Vagina (tissue), 2 donors: ENCODE measurements around the gene ZNF205. TPM values are rescaled to one million over a fixed set of nuclear protein-coding genes. Genes with fewer than 3 reads are reported as not detected.
"Not testable (repeated sequence)": the region's sequence is repeated elsewhere in the genome, so short reads cannot be mapped to it uniquely, and the experiment has no call there.

ENCODE experiments used
- DNase-seq, 2 donors: peaks; one replicate each; pipeline ENCODE4 v3.0.0-alpha.2; 2017; ENCODE audit errors: extremely low spot score in 2 of 2
- H3K27ac ChIP-seq: fragments of 200-600 bp; sonication (generic); one replicate; pipeline ENCODE4 v1.5.1; 2019
- H3K27me3 ChIP-seq: fragments of 200-600 bp; sonication (generic); one replicate; pipeline ENCODE4 v1.5.1; 2019
- H3K36me3 ChIP-seq, 2 donors: fragments of 200-600 bp; sonication (generic); one replicate each; pipeline ENCODE4 v1.5.1; 2017 to 2019
- H3K4me1 ChIP-seq: fragments of 200-600 bp; sonication (generic); one replicate; pipeline ENCODE4 v1.5.1; 2019
- H3K4me3 ChIP-seq, 2 donors: fragments of 200-600 bp; sonication (generic); 1 replicate in 1 of 2; 2 replicates in 1 of 2; pipeline ENCODE4 v1.5.1; 2016 to 2019
- H3K9me3 ChIP-seq: fragments of 200-600 bp; sonication (generic); one replicate; pipeline ENCODE4 v1.5.1; 2019
- POLR2A ChIP-seq, 2 donors: fragments of 450-650 bp; IDR thresholded peaks; one replicate each; pipeline ENCODE4 v1.6.1; 2017; ENCODE audit warnings: antibody characterized with exemption in 2 of 2, mild to moderate bottlenecking in 2 of 2, moderate library complexity in 2 of 2
- POLR2AphosphoS5 ChIP-seq, 2 donors: sonication (generic); formaldehyde crosslinking; IDR thresholded peaks; one replicate each; pipeline ENCODE4 v1.9.0; 2017; ENCODE audit warnings: antibody characterized with exemption in 2 of 2, mild to moderate bottlenecking in 2 of 2, low read depth in 1 of 2; ENCODE audit not compliant: insufficient read depth in 1 of 2
- intact Hi-C: fragments of 100-400 bp; cut with DNase I; formaldehyde crosslinking; loops from one replicate; pipeline ENCODE4 v1.15.1; 2023
- total RNA-seq: library from RNA; depleted of rRNA; stranded (reverse); fragments of >200 nt; gene quantifications from one replicate; pipeline ENCODE4 v1.2.3, GENCODE V29; 2016
- TF ChIP-seq, protein P1 (sequence below), 3 experiments: fragments of 450-650 bp in 2 of 3; fragments of 200-600 bp in 1 of 3; sonication (generic) in 1 of 3; IDR thresholded peaks; one replicate each; pipeline ENCODE4 v1.5.1; 2017 to 2019; ENCODE audit warnings: antibody characterized with exemption in 3 of 3, mild to moderate bottlenecking in 2 of 3, moderate library complexity in 2 of 3

The ZNF205 gene
- total RNA-seq, 1 donor from 2014 or later = 14.2 TPM

DNA sequence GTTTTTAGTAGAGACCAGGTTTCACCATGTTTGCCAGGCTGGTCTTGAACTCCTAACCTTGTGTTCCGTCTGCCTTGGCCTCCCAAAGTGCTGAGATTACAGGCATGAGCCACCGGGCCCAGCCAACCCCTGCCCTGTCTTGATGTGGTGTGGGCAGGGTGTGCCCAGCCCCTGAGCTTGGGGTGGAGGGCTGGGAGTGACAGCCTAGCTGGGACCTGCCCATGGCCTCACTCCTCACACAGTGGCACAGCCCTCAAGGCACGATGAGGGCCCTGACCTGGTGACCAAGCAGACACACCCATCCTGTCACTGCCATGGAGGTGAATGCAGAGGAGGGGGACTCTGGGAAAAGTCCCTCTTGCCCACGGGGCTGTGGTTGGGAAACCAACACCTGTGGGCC lies 43.9 kb upstream of the ZNF205 start:
- TF ChIP-seq, protein P1, sequence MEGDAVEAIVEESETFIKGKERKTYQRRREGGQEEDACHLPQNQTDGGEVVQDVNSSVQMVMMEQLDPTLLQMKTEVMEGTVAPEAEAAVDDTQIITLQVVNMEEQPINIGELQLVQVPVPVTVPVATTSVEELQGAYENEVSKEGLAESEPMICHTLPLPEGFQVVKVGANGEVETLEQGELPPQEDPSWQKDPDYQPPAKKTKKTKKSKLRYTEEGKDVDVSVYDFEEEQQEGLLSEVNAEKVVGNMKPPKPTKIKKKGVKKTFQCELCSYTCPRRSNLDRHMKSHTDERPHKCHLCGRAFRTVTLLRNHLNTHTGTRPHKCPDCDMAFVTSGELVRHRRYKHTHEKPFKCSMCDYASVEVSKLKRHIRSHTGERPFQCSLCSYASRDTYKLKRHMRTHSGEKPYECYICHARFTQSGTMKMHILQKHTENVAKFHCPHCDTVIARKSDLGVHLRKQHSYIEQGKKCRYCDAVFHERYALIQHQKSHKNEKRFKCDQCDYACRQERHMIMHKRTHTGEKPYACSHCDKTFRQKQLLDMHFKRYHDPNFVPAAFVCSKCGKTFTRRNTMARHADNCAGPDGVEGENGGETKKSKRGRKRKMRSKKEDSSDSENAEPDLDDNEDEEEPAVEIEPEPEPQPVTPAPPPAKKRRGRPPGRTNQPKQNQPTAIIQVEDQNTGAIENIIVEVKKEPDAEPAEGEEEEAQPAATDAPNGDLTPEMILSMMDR (IDR thresholded peaks at IDR 0.05) = no peak
- TF ChIP-seq POLR2A (IDR thresholded peaks at IDR 0.05) (no peak), POLR2AphosphoS5 (IDR thresholded peaks at IDR 0.05; ENCODE audit: insufficient read depth in 1 of 2, low read depth in 1 of 2) (no peak)
- intact Hi-C loops = no loop called here
- DNase-seq = no peak

DNA sequence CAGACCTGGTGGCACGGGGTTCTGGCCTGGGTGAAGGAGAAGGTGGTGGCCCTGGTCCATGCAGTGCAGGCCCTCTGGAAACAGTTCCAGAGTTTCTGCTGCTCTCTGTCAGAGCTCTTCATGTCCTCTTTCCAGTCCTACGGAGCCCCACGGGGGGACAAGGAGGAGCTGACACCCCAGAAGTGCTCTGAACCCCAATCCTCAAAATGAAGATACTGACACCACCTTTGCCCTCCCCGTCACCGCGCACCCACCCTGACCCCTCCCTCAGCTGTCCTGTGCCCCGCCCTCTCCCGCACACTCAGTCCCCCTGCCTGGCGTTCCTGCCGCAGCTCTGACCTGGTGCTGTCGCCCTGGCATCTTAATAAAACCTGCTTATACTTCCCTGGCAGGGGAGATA lies 43.2 kb upstream of the ZNF205 start:
- H3K4me1 ChIP-seq = peaks cover 14% of the 10 kb centered on the region
- H3K27me3 ChIP-seq, H3K9me3 ChIP-seq, DNase-seq, intact Hi-C loops, H3K4me3 ChIP-seq, H3K36me3 ChIP-seq, H3K27ac ChIP-seq: not testable (repeated sequence)

More for the DNA sequence above, 43.9 kb upstream of the ZNF205 start:
- H3K27ac ChIP-seq = no peak overlapping the region
- H3K27me3 ChIP-seq = no peaks in the 10 kb centered on the region
- H3K4me1 ChIP-seq = peaks cover 14% of the 10 kb centered on the region
- H3K4me3 ChIP-seq = no peak overlapping the region
- no peaks in the 10 kb centered on the region for H3K36me3 ChIP-seq
- no peaks in the 10 kb centered on the region for H3K9me3 ChIP-seq

- no peaks in the 10 kb centered on the region for H3K27me3 ChIP-seq
- H3K4me3 ChIP-seq = no peak overlapping the region
- no peak for DNase-seq
- H3K9me3 ChIP-seq = no peaks in the 10 kb centered on the region
- TF ChIP-seq POLR2AphosphoS5 (IDR thresholded peaks at IDR 0.05; ENCODE audit: insufficient read depth in 1 of 2, low read depth in 1 of 2) (no peak), POLR2A (IDR thresholded peaks at IDR 0.05) (no peak)
- TF ChIP-seq, protein P1 (IDR thresholded peaks at IDR 0.05) = no peak
- intact Hi-C loops = no loop called here
- H3K4me1 ChIP-seq = peaks cover 5% of the 10 kb centered on the region
- H3K36me3 ChIP-seq = no peaks in the 10 kb centered on the region
- H3K27ac ChIP-seq = no peak overlapping the region
Observed at GRCh38 chr16:3070608-3071111, 41.7 kb upstream of the ZNF205 start.

- Histone ChIP-seq H3K36me3 (no peaks in the 10 kb centered on the region), H3K27me3 (no peaks in the 10 kb centered on the region), H3K27ac (no peak overlapping the region), H3K9me3 (no peaks in the 10 kb centered on the region), H3K4me3 (no peak overlapping the region), H3K4me1 (no peaks in the 10 kb centered on the region)
- TF ChIP-seq POLR2A (IDR thresholded peaks at IDR 0.05) (no peak), POLR2AphosphoS5 (IDR thresholded peaks at IDR 0.05; ENCODE audit: insufficient read depth in 1 of 2, low read depth in 1 of 2) (no peak)
- TF ChIP-seq, protein P1 (IDR thresholded peaks at IDR 0.05) = no peak
- intact Hi-C loops = no loop called here
- peak in 1 of 2 donors; percentile 81 for DNase-seq
Observed at GRCh38 chr16:3071655-3072054, 40.7 kb upstream of the ZNF205 start.

GRCh38 chr16:3072148-3072547 lies 40.2 kb upstream of the ZNF205 start:
- DNase-seq, H3K27me3 ChIP-seq, H3K9me3 ChIP-seq, H3K27ac ChIP-seq, intact Hi-C loops, H3K36me3 ChIP-seq, H3K4me1 ChIP-seq, H3K4me3 ChIP-seq: not testable (repeated sequence)

- H3K9me3 ChIP-seq, DNase-seq, intact Hi-C loops, H3K36me3 ChIP-seq, H3K27ac ChIP-seq, H3K4me1 ChIP-seq, H3K4me3 ChIP-seq, H3K27me3 ChIP-seq: not testable (repeated sequence)
Observed at GRCh38 chr16:3072576-3073263, 39.7 kb upstream of the ZNF205 start.
